Gastroesophageal sphincter (tissue), 4 donors: ENCODE measurements around the gene IMMP2L. TPM values are rescaled to one million over a fixed set of nuclear protein-coding genes. Genes with fewer than 3 reads are reported as not detected.
"Not testable (repeated sequence)": the region's sequence is repeated elsewhere in the genome, so short reads cannot be mapped to it uniquely, and the experiment has no call there.

Source experiments
- ATAC-seq: fragments of 150-250 bp; one replicate; pipeline ENCODE4 v1.9.1; 2016; ENCODE audit warnings: mild to moderate bottlenecking, moderate library complexity
- H3K27ac ChIP-seq, 4 donors: fragments of 200-600 bp; sonication (generic) in 3 of 4; 1 replicate in 3 of 4; 2 replicates in 1 of 4; pipeline ENCODE4 v1.5.1; 2016 to 2019
- H3K27me3 ChIP-seq: fragments of 200-600 bp; sonication (generic); one replicate; pipeline ENCODE4 v1.5.1; 2019
- H3K36me3 ChIP-seq, 2 donors: fragments of 200-600 bp; sonication (generic); one replicate each; pipeline ENCODE4 v1.5.1; 2019; ENCODE audit warnings: control low read depth in 1 of 2
- H3K4me1 ChIP-seq, 3 donors: fragments of 200-600 bp; sonication (generic); 1 replicate in 2 of 3; 2 replicates in 1 of 3; pipeline ENCODE4 v1.5.1; 2016 to 2019; ENCODE audit warnings: control low read depth in 2 of 3
- H3K4me3 ChIP-seq, 2 donors: fragments of 200-600 bp; sonication (generic); one replicate each; pipeline ENCODE4 v1.5.1; 2019; ENCODE audit warnings: mild to moderate bottlenecking in 1 of 2, moderate library complexity in 1 of 2
- H3K9me3 ChIP-seq, 3 donors: fragments of 200-600 bp; sonication (generic); one replicate each; pipeline ENCODE4 v1.5.1; 2017 to 2019; ENCODE audit warnings: control low read depth in 2 of 3
- EP300 ChIP-seq: sonication (generic); formaldehyde crosslinking; IDR thresholded peaks from one replicate; pipeline ENCODE4 v1.6.1; 2017; ENCODE audit warnings: antibody characterized with exemption, mild to moderate bottlenecking
- POLR2A ChIP-seq, 2 donors: fragments of 450-650 bp; IDR thresholded peaks; one replicate each; pipeline ENCODE4 v1.6.1; 2017; ENCODE audit warnings: antibody characterized with exemption in 2 of 2, mild to moderate bottlenecking in 2 of 2, moderate library complexity in 1 of 2
- POLR2AphosphoS5 ChIP-seq: sonication (generic); formaldehyde crosslinking; IDR thresholded peaks from one replicate; pipeline ENCODE4 v1.6.1; 2017; ENCODE audit warnings: antibody characterized with exemption
- WGBS, 2 donors: methylation state at CpG; one replicate each; pipeline ENCODE4 v1.1.5; 2018; ENCODE audit warnings: low coverage in 1 of 2; 5-methylcytosine and 5-hydroxymethylcytosine counted together
- total RNA-seq, 4 donors: library from RNA; depleted of rRNA; stranded (reverse); fragments of >200 nt; gene quantifications; one replicate each; pipeline ENCODE4 v1.1.0, GENCODE V29; 2016
- TF ChIP-seq, protein P1 (sequence below), 4 experiments: fragments of 200-600 bp in 2 of 4; fragments of 450-650 bp in 2 of 4; sonication (generic) in 1 of 4; IDR thresholded peaks; one replicate each; pipeline ENCODE4 v1.5.1; 2017 to 2019; ENCODE audit warnings: antibody characterized with exemption in 4 of 4, mild to moderate bottlenecking in 2 of 4, moderate library complexity in 2 of 4

Gene IMMP2L
- total RNA-seq, 4 donors from 2014 or later = 13.6 to 38.5 (median 30.1) TPM

DNA sequence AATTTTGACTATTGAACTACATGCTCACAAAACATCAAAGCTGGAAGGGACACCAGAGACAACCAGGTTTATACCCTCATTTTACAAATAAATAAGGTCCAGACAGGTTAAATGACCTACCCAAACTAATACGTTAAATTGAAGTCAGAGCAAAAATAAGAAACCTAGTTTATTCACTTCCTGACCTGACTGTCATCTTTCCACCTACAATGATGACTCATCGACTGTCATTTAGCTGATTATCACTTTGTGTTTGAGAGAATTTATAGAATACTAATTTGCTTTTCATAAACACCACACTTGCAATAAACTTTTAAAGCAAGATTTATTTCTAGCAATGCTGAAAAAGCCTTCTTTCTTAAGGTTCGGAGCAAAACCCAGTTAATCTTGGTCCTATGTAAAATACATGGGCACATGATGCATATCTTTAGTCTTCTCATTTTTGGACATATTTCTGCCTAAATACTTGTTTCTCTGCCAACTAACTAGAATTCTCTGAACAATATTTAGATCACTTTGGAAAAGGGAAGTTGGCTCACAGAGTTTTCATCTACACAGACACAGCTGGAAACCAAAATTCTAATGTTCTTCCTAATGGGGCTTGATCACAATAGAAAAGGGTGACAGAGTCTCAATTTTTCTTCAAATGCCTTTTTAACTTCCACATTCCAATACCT lies 488.1 kb downstream of the IMMP2L start:
- no peak overlapping the region for H3K27ac ChIP-seq
- no peaks in the 10 kb centered on the region for H3K36me3 ChIP-seq
- no peaks in the 10 kb centered on the region for H3K9me3 ChIP-seq
- no peaks in the 10 kb centered on the region for H3K27me3 ChIP-seq
- ATAC-seq = no peak
- 77 to 81% methylated on average over 3 of the region's 3 CpGs for WGBS, 2 donors
- H3K4me1 ChIP-seq = peaks cover 0 to 7% (median 0%) of the 10 kb centered on the region in 3 donors
- no peak overlapping the region for H3K4me3 ChIP-seq
- TF ChIP-seq POLR2AphosphoS5 = no peak
- TF ChIP-seq, protein P1, sequence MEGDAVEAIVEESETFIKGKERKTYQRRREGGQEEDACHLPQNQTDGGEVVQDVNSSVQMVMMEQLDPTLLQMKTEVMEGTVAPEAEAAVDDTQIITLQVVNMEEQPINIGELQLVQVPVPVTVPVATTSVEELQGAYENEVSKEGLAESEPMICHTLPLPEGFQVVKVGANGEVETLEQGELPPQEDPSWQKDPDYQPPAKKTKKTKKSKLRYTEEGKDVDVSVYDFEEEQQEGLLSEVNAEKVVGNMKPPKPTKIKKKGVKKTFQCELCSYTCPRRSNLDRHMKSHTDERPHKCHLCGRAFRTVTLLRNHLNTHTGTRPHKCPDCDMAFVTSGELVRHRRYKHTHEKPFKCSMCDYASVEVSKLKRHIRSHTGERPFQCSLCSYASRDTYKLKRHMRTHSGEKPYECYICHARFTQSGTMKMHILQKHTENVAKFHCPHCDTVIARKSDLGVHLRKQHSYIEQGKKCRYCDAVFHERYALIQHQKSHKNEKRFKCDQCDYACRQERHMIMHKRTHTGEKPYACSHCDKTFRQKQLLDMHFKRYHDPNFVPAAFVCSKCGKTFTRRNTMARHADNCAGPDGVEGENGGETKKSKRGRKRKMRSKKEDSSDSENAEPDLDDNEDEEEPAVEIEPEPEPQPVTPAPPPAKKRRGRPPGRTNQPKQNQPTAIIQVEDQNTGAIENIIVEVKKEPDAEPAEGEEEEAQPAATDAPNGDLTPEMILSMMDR (IDR thresholded peaks at IDR 0.05) = no peak
- TF ChIP-seq EP300 = no peak
- TF ChIP-seq POLR2A (IDR thresholded peaks at IDR 0.05) = no peak

- ATAC-seq, H3K27me3 ChIP-seq, H3K27ac ChIP-seq, H3K9me3 ChIP-seq, H3K4me3 ChIP-seq, H3K4me1 ChIP-seq, H3K36me3 ChIP-seq: not testable (repeated sequence)
- WGBS, 2 donors = 94% methylated on average over 8 of the region's 9 CpGs; no CpG with 5 or more reads in 1 of the 2 donors
Measured at GRCh38 chr7:111072658-111073057, 489.6 kb downstream of the IMMP2L start.

GRCh38 chr7:111071556-111071955 lies 490.7 kb downstream of the IMMP2L start:
- H3K4me1 ChIP-seq = peaks cover 0 to 7% (median 0%) of the 10 kb centered on the region in 3 donors
- TF ChIP-seq POLR2AphosphoS5 = no peak
- TF ChIP-seq, protein P1 (IDR thresholded peaks at IDR 0.05) = no peak
- H3K36me3 ChIP-seq = no peaks in the 10 kb centered on the region
- no peaks in the 10 kb centered on the region for H3K9me3 ChIP-seq
- no peak for ATAC-seq
- H3K27me3 ChIP-seq = no peaks in the 10 kb centered on the region
- H3K4me3 ChIP-seq = no peak overlapping the region
- H3K27ac ChIP-seq = no peak overlapping the region

DNA sequence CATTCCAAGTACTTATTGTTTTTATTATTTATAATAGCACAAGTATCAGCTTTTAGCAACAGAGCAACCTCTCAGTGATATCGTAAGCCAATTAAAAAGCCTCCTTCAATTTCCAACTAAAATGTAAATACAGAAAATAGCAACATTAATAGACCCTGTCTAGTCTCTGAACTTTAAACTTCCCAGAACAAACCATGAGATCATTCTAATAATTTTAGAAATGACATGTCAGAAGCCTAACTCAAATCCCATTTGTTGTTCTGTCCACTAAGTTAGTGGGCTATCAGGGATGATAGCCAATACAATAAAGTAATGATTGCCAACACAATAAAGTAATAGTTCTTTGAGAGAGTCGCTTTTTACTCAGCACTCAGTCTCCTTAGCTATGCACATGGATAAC lies 493.7 kb downstream of the IMMP2L start:
- no peak for ATAC-seq
- Histone ChIP-seq H3K9me3 (no peaks in the 10 kb centered on the region), H3K27me3 (no peaks in the 10 kb centered on the region), H3K27ac (no peak overlapping the region), H3K4me1 (peaks cover 0 to 7% (median 0%) of the 10 kb centered on the region in 3 donors), H3K36me3 (no peaks in the 10 kb centered on the region), H3K4me3 (no peak overlapping the region)
- WGBS, 2 donors = 65 to 84% methylated on average over 2 of the region's 2 CpGs
- TF ChIP-seq POLR2AphosphoS5 = no peak
- no peak for TF ChIP-seq EP300
- TF ChIP-seq POLR2A (IDR thresholded peaks at IDR 0.05) = no peak
- TF ChIP-seq, protein P1 (IDR thresholded peaks at IDR 0.05) = no peak

GRCh38 chr7:111067682-111068081 lies 494.6 kb downstream of the IMMP2L start:
- H3K4me3 ChIP-seq = no peak overlapping the region

More at GRCh38 chr7:111067682-111068081, 494.6 kb downstream of the IMMP2L start:
- 81 to 93% methylated on average over 2 of the region's 2 CpGs for WGBS, 2 donors
- peaks cover 0 to 4% (median 0%) of the 10 kb centered on the region in 3 donors for H3K9me3 ChIP-seq
- H3K27me3 ChIP-seq = no peaks in the 10 kb centered on the region
- H3K4me1 ChIP-seq = peaks cover 0 to 7% (median 0%) of the 10 kb centered on the region in 3 donors
- ATAC-seq = no peak
- no peak for TF ChIP-seq EP300
- no peak for TF ChIP-seq POLR2AphosphoS5
- TF ChIP-seq POLR2A (IDR thresholded peaks at IDR 0.05) = no peak
- TF ChIP-seq, protein P1 (IDR thresholded peaks at IDR 0.05) = no peak
- H3K27ac ChIP-seq = no peak overlapping the region
- H3K36me3 ChIP-seq = no peaks in the 10 kb centered on the region
